HG03039 (cell line): ENCODE measurements around the gene TMEM259.
"Not testable (repeated sequence)": the region's sequence is repeated elsewhere in the genome, so short reads cannot be mapped to it uniquely, and the experiment has no call there.

ENCODE experiments used
- ATAC-seq: cut with Tn5 transposase; IDR thresholded peaks from one replicate; pipeline ENCODE4 v1.9.1; 2021; ENCODE audit warnings: mild to moderate bottlenecking, moderate library complexity; ENCODE audit not compliant: unreplicated experiment

The TMEM259 gene

GRCh38 chr19:1040476-1041271, 19.8 kb upstream of the TMEM259 start:
- peak; percentile 34 for ATAC-seq

GRCh38 chr19:1039646-1040475, 18.9 kb upstream of the TMEM259 start, which contains the start of gene ABCA7:
Gene ABCA7 (plus strand): TSS chr19:1040107. CDS start chr19:1041362, 1,255 bp downstream.
- peak; percentile 67 for ATAC-seq

DNA sequence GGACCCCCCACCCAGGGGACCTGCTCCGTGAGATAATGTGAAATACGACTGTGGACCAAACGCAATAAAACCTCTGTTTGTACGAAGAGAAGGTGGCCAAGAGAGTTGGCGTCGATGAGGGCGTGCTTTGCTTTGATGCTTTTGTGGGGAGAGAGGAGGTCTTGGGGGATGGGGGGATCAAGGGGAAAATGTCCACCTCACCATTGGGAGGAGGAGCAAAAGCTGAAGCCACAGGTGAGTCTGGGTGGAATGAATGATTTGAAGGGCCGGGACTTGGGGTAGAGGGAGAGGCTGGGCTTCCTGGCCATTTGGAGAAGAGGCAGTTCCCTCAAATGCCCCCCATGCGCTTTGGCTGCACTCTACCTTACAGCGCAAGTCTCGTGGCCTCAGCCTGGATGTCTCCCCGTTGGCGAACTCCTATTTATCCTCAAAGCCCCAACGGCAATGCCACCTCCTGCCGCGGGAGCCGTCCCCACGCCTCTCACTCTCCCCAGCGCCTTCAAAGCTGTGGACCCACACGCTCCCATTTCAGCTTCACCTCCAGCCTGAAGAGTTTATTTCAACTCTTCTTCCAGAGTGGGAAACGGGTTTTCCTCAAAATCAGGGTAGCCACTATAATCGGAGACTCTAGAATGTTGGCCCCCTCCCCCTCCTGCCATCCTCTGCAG, 18.2 kb upstream of the TMEM259 start:
- ATAC-seq, result no peak

GRCh38 chr19:1037621-1038064, 16.7 kb upstream of the TMEM259 start:
- no peak for ATAC-seq

DNA sequence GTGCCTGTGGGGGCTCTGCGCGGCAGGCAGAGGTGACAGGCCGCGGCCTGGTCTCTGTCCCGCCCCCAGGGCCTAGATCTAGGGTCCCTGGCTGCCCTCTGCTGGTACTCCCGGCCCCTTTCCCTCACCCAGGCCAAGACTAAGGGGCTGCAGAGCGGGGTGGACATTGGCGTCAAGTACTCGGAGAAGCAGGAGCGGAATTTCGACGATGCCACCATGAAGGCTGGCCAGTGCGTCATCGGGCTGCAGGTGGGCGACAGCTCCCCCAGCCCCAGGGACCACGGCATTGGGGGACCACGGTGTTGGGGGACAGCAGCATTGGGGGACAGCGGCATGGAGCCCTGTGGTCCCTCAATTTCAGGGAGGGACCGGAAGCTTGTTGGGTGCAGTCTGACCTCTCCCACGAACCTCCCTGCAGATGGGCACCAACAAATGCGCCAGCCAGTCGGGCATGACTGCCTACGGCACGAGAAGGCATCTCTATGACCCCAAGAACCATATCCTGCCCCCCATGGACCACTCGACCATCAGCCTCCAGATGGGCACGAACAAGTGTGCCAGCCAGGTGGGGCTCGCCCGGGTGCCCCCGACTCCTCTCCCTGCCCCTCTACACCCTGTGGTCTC, 15.2 kb upstream of the TMEM259 start:
- ATAC-seq, result no peak

GRCh38 chr19:1032264-1032867, 11.4 kb upstream of the TMEM259 start:
- ATAC-seq, result no peak

GRCh38 chr19:1028062-1028926, 7.4 kb upstream of the TMEM259 start:
- no peak for ATAC-seq

DNA sequence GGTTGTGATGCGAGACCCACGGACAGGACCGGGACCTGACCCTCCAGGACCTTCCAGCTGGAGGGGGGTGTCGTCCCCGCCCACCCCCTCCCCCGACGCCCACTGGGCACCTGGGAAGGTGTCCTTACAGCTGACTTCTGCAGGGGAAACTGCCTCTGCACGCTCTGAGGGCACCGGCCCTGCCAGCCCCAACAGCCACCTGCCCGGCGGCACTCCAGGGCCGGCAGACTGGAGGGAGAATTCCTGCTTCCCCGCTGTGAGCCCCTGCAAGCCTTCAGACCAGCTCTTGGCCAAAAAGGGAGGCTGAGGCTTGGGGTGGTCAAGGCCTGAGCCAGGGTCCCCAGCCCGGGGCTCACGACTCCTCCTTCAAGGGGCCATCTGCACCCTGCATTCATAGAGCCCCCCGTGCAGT, 6.7 kb upstream of the TMEM259 start:
- ATAC-seq, result no peak

DNA sequence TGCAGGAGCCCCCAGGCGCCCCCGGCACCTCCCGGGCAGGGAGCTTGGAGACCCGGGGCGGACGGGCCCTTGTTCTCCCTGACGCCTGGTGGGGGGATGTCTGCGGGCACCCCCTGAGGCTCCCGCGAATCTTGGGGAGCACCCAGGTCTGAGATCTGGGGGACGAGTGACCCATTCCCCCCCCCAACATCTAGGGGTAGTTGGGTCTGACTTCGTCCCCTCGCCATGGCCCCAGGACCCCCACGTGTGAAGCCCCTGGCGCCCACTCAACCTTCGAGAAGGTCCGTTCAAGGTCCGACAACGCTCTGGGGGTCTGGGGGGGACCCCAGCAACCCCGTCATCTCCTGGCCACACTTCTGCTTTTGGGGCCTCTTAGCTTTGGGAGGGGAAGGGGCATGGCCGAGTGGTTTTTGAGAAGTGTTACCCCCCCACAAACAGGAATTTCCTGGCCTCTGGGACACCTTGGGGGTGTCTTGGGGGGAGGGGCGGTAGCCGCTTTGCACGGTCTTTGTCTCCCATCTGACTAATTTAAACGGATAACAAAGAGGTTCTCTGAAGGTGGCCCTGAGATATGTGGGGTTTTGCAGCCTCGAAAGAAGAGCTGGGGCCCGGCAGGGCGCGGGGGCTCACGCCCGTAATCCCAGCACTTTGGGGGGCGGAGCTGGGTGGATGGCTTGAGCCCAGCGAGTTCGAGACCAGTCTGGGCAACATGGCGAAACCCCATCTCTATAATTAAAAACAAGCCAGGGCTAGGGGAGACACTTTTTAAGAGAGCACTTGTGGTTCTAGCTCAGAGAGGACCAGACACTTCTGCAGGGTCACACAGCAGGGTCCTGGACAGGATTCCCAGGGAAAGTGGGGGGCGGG, 6.1 kb upstream of the TMEM259 start:
- ATAC-seq, result no peak

DNA sequence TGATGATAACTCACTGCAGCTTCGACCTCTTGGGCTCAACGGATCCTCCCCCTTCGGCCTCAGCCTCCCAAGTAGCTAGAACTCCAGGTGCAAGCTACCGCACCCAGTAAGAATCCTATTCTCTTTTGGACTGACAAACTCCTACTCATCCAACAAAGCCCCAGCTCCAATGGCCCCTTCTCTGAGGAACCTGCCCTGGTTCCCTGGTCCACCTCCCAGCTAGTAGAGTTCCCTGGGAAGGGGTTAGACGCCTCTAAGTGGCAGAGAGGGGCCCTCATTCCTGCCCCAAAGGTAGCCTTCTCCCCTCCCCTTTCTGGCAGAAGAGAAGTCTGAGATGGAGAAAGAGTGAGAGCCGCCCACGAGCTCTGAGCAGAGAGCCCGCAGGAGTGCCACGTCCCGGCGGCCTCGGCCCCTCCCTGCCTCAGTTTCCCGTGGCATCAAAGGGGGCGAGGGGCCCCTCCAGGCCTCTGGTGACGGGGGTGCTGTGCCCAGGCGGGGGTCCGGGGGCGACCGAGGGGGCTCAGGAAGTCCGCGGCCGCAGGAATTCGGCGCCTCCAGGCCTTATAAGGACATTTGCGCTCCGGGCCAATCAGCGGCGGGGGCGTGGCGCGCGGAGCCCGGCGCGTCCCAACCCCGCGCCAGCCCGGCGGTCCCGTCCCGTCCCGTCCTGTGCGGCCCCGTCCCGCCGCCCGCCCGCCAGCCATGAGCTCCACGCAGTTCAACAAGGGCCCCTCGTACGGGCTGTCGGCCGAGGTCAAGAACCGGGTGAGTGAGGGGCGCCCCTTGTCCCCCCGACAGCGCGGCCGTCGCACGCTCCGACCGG, 5.2 kb upstream of the TMEM259 start, which contains the start of gene CNN2:
CNN2 (plus strand) TSS at position 649 of the 823 bp plus-strand sequence; CDS start at position 703, 54 bp downstream.
- peak; percentile 54 for ATAC-seq

- ATAC-seq, result not testable (repeated sequence)
Measured at GRCh38 chr19:1025080-1025479, 4.2 kb upstream of the TMEM259 start.

GRCh38 chr19:1023883-1024188, 2.9 kb upstream of the TMEM259 start:
- not testable (repeated sequence) for ATAC-seq

GRCh38 chr19:1019980-1020867, 699 bp downstream of the TMEM259 start:
- no peak for ATAC-seq

- ATAC-seq, result no peak
Measured at GRCh38 chr19:1019616-1019961, 1.3 kb downstream of the TMEM259 start.

GRCh38 chr19:1018932-1019615, 1.8 kb downstream of the TMEM259 start:
- no peak for ATAC-seq

GRCh38 chr19:1018393-1018792, 2.5 kb downstream of the TMEM259 start:
- ATAC-seq, result no peak
